ENCODE results near the gene CDH4.

The CDH4 gene

GRCh38 chr20:61313396-61313795, 61.3 kb downstream of the CDH4 start:
- H3K9me3 ChIP-seq (ENCODE audit: control insufficient read depth, insufficient read depth, low read length), result no peaks in the 10 kb centered on the region
- no peaks in the 10 kb centered on the region for H3K27me3 ChIP-seq (ENCODE audit: control insufficient read depth, insufficient read depth, low read length)
- H3K36me3 ChIP-seq (ENCODE audit: control insufficient read depth, insufficient read depth, low read length), result no peaks in the 10 kb centered on the region

GRCh38 chr20:61314326-61315010, 62.4 kb downstream of the CDH4 start:
- H3K36me3 ChIP-seq (ENCODE audit: control insufficient read depth, insufficient read depth, low read length), result no peaks in the 10 kb centered on the region
- H3K9ac ChIP-seq (ENCODE audit: low read depth, low read length), result no peak overlapping the region
- H3K9me3 ChIP-seq (ENCODE audit: control insufficient read depth, insufficient read depth, low read length), result no peaks in the 10 kb centered on the region
- no peaks in the 10 kb centered on the region for H3K4me1 ChIP-seq (ENCODE audit: control insufficient read depth, insufficient read depth, low read length)
- H3K27me3 ChIP-seq (ENCODE audit: control insufficient read depth, insufficient read depth, low read length), result no peaks in the 10 kb centered on the region
- no peak overlapping the region for H3K4me3 ChIP-seq (ENCODE audit: low read depth, low read length)
- H3K27ac ChIP-seq (ENCODE audit: low read depth, low read length), result no peak overlapping the region

More at GRCh38 chr20:61313396-61313795, 61.3 kb downstream of the CDH4 start:
- Histone ChIP-seq H3K4me1 (ENCODE audit: control insufficient read depth, insufficient read depth, low read length) (peaks cover 5% of the 10 kb centered on the region; the same call in 1 of the 2 replicates), H3K4me3 (ENCODE audit: low read depth, low read length) (no peak overlapping the region), H3K27ac (ENCODE audit: low read depth, low read length) (no peak overlapping the region), H3K9ac (ENCODE audit: low read depth, low read length) (no peak overlapping the region)

- Histone ChIP-seq H3K27me3 (ENCODE audit: control insufficient read depth, insufficient read depth, low read length) (no peaks in the 10 kb centered on the region), H3K27ac (ENCODE audit: low read depth, low read length) (no peak overlapping the region), H3K4me3 (ENCODE audit: low read depth, low read length) (no peak overlapping the region), H3K9me3 (ENCODE audit: control insufficient read depth, insufficient read depth, low read length) (no peaks in the 10 kb centered on the region), H3K36me3 (ENCODE audit: control insufficient read depth, insufficient read depth, low read length) (no peaks in the 10 kb centered on the region), H3K4me1 (ENCODE audit: control insufficient read depth, insufficient read depth, low read length) (no peaks in the 10 kb centered on the region), H3K9ac (ENCODE audit: low read depth, low read length) (no peak overlapping the region)
Observed at GRCh38 chr20:61315319-61315718, 63.3 kb downstream of the CDH4 start.

- no peak overlapping the region for H3K27ac ChIP-seq (ENCODE audit: low read depth, low read length)
- H3K4me3 ChIP-seq (ENCODE audit: low read depth, low read length), result no peak overlapping the region
- no peaks in the 10 kb centered on the region for H3K36me3 ChIP-seq (ENCODE audit: control insufficient read depth, insufficient read depth, low read length)
- no peaks in the 10 kb centered on the region for H3K9me3 ChIP-seq (ENCODE audit: control insufficient read depth, insufficient read depth, low read length)
- H3K27me3 ChIP-seq (ENCODE audit: control insufficient read depth, insufficient read depth, low read length), result no peaks in the 10 kb centered on the region
- H3K4me1 ChIP-seq (ENCODE audit: control insufficient read depth, insufficient read depth, low read length), result no peaks in the 10 kb centered on the region
- H3K9ac ChIP-seq (ENCODE audit: low read depth, low read length), result no peak overlapping the region
Observed at GRCh38 chr20:61316346-61316745, 64.3 kb downstream of the CDH4 start.

- Histone ChIP-seq H3K27me3 (ENCODE audit: control insufficient read depth, insufficient read depth, low read length) (no peaks in the 10 kb centered on the region; the same call in 1 of the 2 replicates), H3K4me3 (ENCODE audit: low read depth, low read length) (no peak overlapping the region), H3K4me1 (ENCODE audit: control insufficient read depth, insufficient read depth, low read length) (no peaks in the 10 kb centered on the region), H3K27ac (ENCODE audit: low read depth, low read length) (no peak overlapping the region), H3K36me3 (ENCODE audit: control insufficient read depth, insufficient read depth, low read length) (no peaks in the 10 kb centered on the region), H3K9ac (ENCODE audit: low read depth, low read length) (no peak overlapping the region), H3K9me3 (ENCODE audit: control insufficient read depth, insufficient read depth, low read length) (no peaks in the 10 kb centered on the region)
Observed at GRCh38 chr20:61317966-61318530, 66.0 kb downstream of the CDH4 start.

GRCh38 chr20:61320691-61321425, 68.8 kb downstream of the CDH4 start:
- no peak overlapping the region for H3K4me3 ChIP-seq (ENCODE audit: low read depth, low read length)
- H3K9me3 ChIP-seq (ENCODE audit: control insufficient read depth, insufficient read depth, low read length), result no peaks in the 10 kb centered on the region
- H3K36me3 ChIP-seq (ENCODE audit: control insufficient read depth, insufficient read depth, low read length), result no peaks in the 10 kb centered on the region
- H3K27me3 ChIP-seq (ENCODE audit: control insufficient read depth, insufficient read depth, low read length), result no peaks in the 10 kb centered on the region; the same call in 1 of the 2 replicates
- no peak overlapping the region for H3K9ac ChIP-seq (ENCODE audit: low read depth, low read length)
- H3K27ac ChIP-seq (ENCODE audit: low read depth, low read length), result no peak overlapping the region
- H3K4me1 ChIP-seq (ENCODE audit: control insufficient read depth, insufficient read depth, low read length), result no peaks in the 10 kb centered on the region

GRCh38 chr20:61321481-61321880, 69.4 kb downstream of the CDH4 start:
- no peaks in the 10 kb centered on the region for H3K36me3 ChIP-seq (ENCODE audit: control insufficient read depth, insufficient read depth, low read length)
- H3K9me3 ChIP-seq (ENCODE audit: control insufficient read depth, insufficient read depth, low read length), result no peaks in the 10 kb centered on the region
- H3K4me1 ChIP-seq (ENCODE audit: control insufficient read depth, insufficient read depth, low read length), result no peaks in the 10 kb centered on the region
- H3K27me3 ChIP-seq (ENCODE audit: control insufficient read depth, insufficient read depth, low read length), result no peaks in the 10 kb centered on the region; the same call in 1 of the 2 replicates
- no peak overlapping the region for H3K27ac ChIP-seq (ENCODE audit: low read depth, low read length)
- no peak overlapping the region for H3K4me3 ChIP-seq (ENCODE audit: low read depth, low read length)
- H3K9ac ChIP-seq (ENCODE audit: low read depth, low read length), result no peak overlapping the region

GRCh38 chr20:61322151-61322865, 70.2 kb downstream of the CDH4 start:
- H3K4me3 ChIP-seq (ENCODE audit: low read depth, low read length), result no peak overlapping the region
- H3K4me1 ChIP-seq (ENCODE audit: control insufficient read depth, insufficient read depth, low read length), result no peaks in the 10 kb centered on the region
- H3K36me3 ChIP-seq (ENCODE audit: control insufficient read depth, insufficient read depth, low read length), result no peaks in the 10 kb centered on the region
- H3K27me3 ChIP-seq (ENCODE audit: control insufficient read depth, insufficient read depth, low read length), result peaks cover 2% of the 10 kb centered on the region; the same call in 1 of the 2 replicates
- H3K27ac ChIP-seq (ENCODE audit: low read depth, low read length), result no peak overlapping the region
- no peak overlapping the region for H3K9ac ChIP-seq (ENCODE audit: low read depth, low read length)
- H3K9me3 ChIP-seq (ENCODE audit: control insufficient read depth, insufficient read depth, low read length), result no peaks in the 10 kb centered on the region

- no peaks in the 10 kb centered on the region for H3K4me1 ChIP-seq (ENCODE audit: control insufficient read depth, insufficient read depth, low read length)
- H3K36me3 ChIP-seq (ENCODE audit: control insufficient read depth, insufficient read depth, low read length), result no peaks in the 10 kb centered on the region
- no peak overlapping the region for H3K9ac ChIP-seq (ENCODE audit: low read depth, low read length)
- H3K4me3 ChIP-seq (ENCODE audit: low read depth, low read length), result no peak overlapping the region
- H3K27me3 ChIP-seq (ENCODE audit: control insufficient read depth, insufficient read depth, low read length), result peaks cover 5% of the 10 kb centered on the region
- no peak overlapping the region for H3K27ac ChIP-seq (ENCODE audit: low read depth, low read length)
- no peaks in the 10 kb centered on the region for H3K9me3 ChIP-seq (ENCODE audit: control insufficient read depth, insufficient read depth, low read length)
Observed at GRCh38 chr20:61324906-61325305, 72.8 kb downstream of the CDH4 start.

GRCh38 chr20:61325718-61326117, 73.7 kb downstream of the CDH4 start:
- peaks cover 5% of the 10 kb centered on the region for H3K27me3 ChIP-seq (ENCODE audit: control insufficient read depth, insufficient read depth, low read length)
- no peak overlapping the region for H3K4me3 ChIP-seq (ENCODE audit: low read depth, low read length)
- H3K9ac ChIP-seq (ENCODE audit: low read depth, low read length), result no peak overlapping the region
- no peaks in the 10 kb centered on the region for H3K9me3 ChIP-seq (ENCODE audit: control insufficient read depth, insufficient read depth, low read length)
- no peak overlapping the region for H3K27ac ChIP-seq (ENCODE audit: low read depth, low read length)
- no peaks in the 10 kb centered on the region for H3K36me3 ChIP-seq (ENCODE audit: control insufficient read depth, insufficient read depth, low read length)
- H3K4me1 ChIP-seq (ENCODE audit: control insufficient read depth, insufficient read depth, low read length), result no peaks in the 10 kb centered on the region
